Measurements from ENCODE around the gene PRR23B. TPM values are rescaled to one million over a fixed set of nuclear protein-coding genes. Genes with fewer than 3 reads are reported as not detected.

PRR23B gene
- total and polyA plus RNA-seq, 2 experiments from 2014 or later: not detected

GRCh38 chr3:139024968-139025367 is 4.2 kb upstream of the PRR23B start (continued):
- TF ChIP-seq STAT1 (IDR thresholded peaks at IDR 0.05; ENCODE audit: unreplicated experiment) (no peak), ZNF114 (CRISPR knock-in tag; IDR thresholded peaks at IDR 0.05) (no peak), JUNB (IDR thresholded peaks at IDR 0.05; ENCODE audit: unreplicated experiment) (no peak)

- Histone ChIP-seq H3K27ac (ENCODE audit: low read depth) (no peak overlapping the region), H3K4me2 (no peak overlapping the region), H3K36me3 (ENCODE audit: insufficient read depth) (no peaks in the 10 kb centered on the region), H3K4me1 (ENCODE audit: insufficient read depth) (no peaks in the 10 kb centered on the region), H2AFZ (no peak overlapping the region), H4K20me1 (replicated peaks; ENCODE audit: insufficient read depth) (no peaks in the 10 kb centered on the region), H3K79me2 (replicated peaks; ENCODE audit: insufficient read depth) (no peaks in the 10 kb centered on the region), H3K4me3 (no peak overlapping the region), H3K27me3 (ENCODE audit: insufficient read depth) (no peaks in the 10 kb centered on the region), H3K9me2 (ENCODE audit: insufficient read depth) (no peaks in the 10 kb centered on the region), H3F3A (replicated peaks; ENCODE audit: low read depth) (no peaks in the 10 kb centered on the region)
- no peaks in the 10 kb centered on the region; the same call in 2 of the 3 replicates for H3K36me3 Mint-ChIP-seq (ENCODE audit: low read depth)
- H3K4me1 Mint-ChIP-seq: no peaks in the 10 kb centered on the region
- H3K4me3 Mint-ChIP-seq: no peak overlapping the region
- DNase-seq (ENCODE audit: low spot score) (no peak), ATAC-seq (no peak)
- peaks cover 16% of the 10 kb centered on the region for H3K9me3 Mint-ChIP-seq
- no peak for TF ChIP-seq STAT1 (IDR thresholded peaks at IDR 0.05; ENCODE audit: unreplicated experiment)
- no peak for TF ChIP-seq CTCF (conservative IDR thresholded peaks at IDR 0.05; ENCODE audit: low read depth in 2 of 2)
- no peak for TF ChIP-seq ZNF462 (CRISPR knock-in tag; IDR thresholded peaks at IDR 0.05)
- TF ChIP-seq REST (IDR thresholded peaks at IDR 0.05; ENCODE audit: unreplicated experiment): no peak
- TF ChIP-seq NANOG (IDR thresholded peaks at IDR 0.05; ENCODE audit: borderline replicate concordance): no peak
- H3K27me3 Mint-ChIP-seq (ENCODE audit: insufficient read depth, low read depth, poor library complexity): peaks cover 2% of the 10 kb centered on the region
- no peak overlapping the region for H3K27ac Mint-ChIP-seq
These were observed 474 bp downstream of the PRR23B start for GRCh38 chr3:139020036-139020867.
